GM21360 (cell line): ENCODE results near the gene POU4F2.
"Not testable (repeated sequence)": the region's sequence is repeated elsewhere in the genome, so short reads cannot be mapped to it uniquely, and the experiment has no call there.

ENCODE experiments used
- ATAC-seq: cut with Tn5 transposase; IDR thresholded peaks from one replicate; pipeline ENCODE4 v1.9.1; 2021; ENCODE audit warnings: mild to moderate bottlenecking, moderate library complexity; ENCODE audit not compliant: unreplicated experiment

Gene POU4F2

DNA sequence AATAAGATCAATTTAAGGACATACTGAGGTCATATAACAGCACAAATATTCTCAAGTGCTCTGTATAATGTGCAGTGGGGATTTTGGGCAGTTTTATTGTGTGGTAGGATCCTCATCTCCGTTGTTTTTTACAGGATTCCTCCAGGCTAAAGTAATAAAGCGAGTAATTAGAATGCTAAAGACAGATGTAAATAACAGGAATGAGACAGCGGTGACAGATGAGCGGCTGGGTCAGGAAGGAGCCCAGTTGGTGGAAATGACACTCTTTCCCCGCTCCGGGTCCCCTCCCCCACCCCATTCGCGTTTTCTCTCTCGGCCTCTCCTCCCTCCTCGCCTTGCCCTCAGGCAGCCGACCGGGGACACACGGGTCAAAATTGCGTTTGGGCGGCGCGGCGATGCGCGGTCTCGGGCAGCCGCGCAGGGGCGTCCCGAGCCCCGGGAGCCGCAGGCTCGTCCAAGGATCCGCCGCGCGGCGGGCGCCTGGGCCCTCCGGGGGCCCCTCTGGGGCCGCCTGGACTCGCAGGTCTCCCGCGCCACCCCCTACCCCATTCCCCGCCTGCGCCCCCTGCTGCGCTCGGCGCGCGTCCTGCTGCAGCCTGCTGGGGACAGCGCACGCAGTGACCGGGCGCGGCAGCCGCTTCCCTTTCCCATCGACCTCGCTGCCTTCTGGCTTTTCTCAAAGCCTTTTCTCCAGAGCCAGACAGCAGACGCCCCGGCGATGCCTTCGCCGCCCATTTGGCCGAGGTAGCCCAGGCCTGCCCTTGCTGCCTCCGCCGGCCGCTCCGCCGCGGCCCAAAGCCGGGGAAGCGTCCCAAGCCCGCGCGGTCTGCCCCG lies 16.2 kb downstream of the POU4F2 start:
- no peak for ATAC-seq

DNA sequence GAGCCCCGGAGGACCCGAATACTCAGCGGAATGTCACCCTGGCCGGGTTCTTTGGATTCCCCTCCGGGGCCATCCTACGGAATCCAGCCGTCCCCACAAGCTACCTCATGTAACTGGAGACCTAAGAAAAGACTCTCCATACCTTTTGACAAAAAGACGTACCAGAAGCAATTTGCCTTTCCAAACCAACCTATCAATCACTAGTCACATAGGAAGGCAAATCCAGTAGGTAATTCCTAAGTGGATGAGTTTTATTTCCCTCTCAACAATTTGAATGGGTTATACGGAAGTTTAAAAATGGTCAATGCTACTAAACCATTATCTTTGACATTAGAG lies 16.8 kb downstream of the POU4F2 start:
- no peak for ATAC-seq

DNA sequence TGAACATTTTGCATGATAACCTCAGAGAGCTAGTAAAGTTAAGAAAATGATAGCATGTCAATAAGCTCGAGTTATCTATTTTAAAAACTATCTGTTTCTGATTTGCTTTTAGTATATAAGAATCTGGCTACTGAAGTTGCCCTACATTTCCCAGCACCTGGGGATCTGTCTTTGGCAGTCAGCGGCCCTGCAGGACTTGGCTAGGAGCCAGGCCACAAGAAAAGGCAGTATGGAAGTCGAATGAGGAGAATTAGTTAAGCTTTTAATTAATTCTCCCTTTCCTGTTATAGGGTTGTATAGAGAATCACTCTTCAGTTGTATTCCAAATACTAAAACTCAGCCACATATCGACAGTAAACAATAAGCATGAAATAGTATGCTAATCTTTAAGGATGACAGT lies 22.7 kb downstream of the POU4F2 start:
- ATAC-seq, result no peak

DNA sequence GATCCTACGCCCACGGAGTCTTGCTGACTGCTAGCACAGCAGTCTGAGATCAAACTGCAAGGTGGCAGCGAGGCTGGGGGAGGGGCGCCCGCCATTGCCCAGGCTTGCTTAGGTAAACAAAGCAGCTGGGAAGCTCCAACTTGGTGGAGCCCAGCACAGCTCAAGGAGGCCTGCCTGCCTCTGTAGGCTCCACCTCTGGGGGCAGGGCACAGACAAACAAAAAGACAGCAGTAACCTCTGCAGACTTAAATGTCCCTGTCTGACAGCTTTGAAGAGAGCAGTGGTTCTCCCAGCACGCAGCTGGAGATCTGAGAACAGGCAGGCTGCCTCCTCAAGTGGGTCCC lies 25.2 kb downstream of the POU4F2 start:
- not testable (repeated sequence) for ATAC-seq

DNA sequence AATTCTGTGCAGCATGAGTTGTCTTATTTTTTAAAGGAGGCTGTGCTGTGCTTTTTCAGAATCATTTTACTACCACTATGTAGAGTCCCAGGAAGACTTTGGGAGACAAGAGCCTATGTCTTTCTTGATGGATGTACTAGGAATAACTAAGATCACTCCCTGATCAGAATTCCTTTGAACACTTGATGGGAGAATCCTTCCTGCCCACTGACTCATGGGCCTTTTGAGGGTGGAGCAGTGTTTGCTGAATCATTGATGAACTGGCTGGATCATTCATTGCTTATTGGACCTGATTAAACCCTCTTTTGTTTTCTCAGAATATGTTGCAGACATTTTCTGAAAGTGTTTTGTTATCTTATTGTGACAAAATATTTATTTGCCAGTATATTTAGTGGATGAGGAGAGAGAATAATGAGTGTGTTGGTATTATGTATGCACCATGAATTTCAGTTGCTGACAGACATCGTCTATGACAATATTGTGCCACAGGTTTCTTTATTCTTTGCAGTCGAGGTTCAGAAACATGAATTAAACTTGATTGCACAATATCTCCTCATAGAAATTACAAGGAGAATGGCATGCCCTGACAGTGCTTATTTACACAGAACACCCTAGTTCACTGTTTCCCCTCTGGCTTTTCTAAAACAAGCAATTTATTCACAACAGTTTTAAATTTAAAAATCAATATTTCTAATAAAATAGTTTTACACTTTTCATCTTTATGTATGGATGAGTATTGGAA lies 36.3 kb downstream of the POU4F2 start:
- no peak for ATAC-seq
